ENCODE data around the gene PPIP5K2.
A peak's percentile ranks its signal among the peaks of the same experiment; 100 is the strongest.
"Not testable (repeated sequence)": the region's sequence is repeated elsewhere in the genome, so short reads cannot be mapped to it uniquely, and the experiment has no call there.

Gene PPIP5K2

DNA sequence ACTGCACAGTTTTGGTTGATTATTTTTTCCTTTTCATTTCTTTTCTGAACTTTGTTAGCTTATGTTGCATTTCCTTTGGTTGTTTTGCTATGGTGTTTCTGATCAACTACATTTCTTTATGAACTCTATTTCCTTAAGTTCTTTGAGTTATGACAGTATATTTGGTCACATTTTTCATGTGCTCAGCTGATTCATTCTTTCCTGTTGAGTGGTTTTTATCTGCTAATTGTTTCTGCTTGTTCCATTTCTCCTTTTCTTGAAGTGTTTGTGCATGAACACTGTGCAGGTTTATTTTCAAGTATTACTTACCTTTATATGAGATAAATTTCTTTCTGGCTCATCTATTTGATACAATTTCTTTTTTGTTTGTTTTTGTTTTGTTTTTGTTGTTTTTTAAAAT, 87.6 kb downstream of the PPIP5K2 start:
- DNase-seq, result no peak

GRCh38 chr5:103208460-103208859, 88.4 kb downstream of the PPIP5K2 start:
- no peak for DNase-seq

- DNase-seq, result no peak
These were observed 89.0 kb downstream of the PPIP5K2 start for GRCh38 chr5:103209065-103209464.

GRCh38 chr5:103210952-103211351, 90.9 kb downstream of the PPIP5K2 start:
- DNase-seq, result no peak

- DNase-seq, result no peak
These were observed 91.8 kb downstream of the PPIP5K2 start for GRCh38 chr5:103211576-103212561.

GRCh38 chr5:103216137-103216536, 96.0 kb downstream of the PPIP5K2 start:
- no peak for DNase-seq

GRCh38 chr5:103216697-103217096, 96.6 kb downstream of the PPIP5K2 start:
- no peak for DNase-seq

DNA sequence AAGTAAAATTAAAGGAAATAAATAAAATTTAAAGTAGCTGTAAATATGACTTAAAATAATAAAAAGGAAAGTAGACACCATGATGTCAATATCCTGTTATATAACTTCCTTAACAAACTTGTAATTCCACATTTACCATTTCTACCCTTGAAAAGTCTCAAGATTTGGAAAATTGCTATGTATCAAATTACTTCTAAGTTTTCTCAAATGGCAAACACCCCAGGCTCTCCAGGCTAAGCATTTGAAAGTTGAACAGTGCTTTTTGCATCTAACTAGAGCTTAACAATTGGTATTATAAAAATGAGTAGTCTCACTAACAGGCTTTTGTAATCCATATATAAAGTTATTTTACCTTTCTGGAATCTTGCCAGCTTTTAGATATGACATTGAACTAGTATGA, 97.0 kb downstream of the PPIP5K2 start:
- no peak for DNase-seq

DNA sequence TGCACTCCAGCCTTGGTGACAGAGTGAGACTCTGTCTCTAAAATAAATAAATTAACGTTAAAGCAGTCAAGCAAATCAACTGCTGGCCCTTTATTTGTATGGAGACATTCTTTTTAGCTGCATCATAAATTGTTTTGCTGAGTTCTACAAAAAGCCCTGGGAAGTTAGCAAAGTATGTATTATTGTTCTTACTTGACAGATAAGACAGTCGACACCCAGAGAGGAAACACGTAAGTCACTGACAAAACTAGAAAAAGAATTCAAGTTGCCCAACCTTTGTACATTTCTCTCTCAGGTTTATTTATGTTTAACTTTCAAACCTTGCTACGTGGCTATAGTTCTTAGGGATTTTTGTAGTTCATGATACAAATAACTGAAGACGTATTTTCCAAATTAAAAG, 98.1 kb downstream of the PPIP5K2 start:
- DNase-seq, result no peak

DNA sequence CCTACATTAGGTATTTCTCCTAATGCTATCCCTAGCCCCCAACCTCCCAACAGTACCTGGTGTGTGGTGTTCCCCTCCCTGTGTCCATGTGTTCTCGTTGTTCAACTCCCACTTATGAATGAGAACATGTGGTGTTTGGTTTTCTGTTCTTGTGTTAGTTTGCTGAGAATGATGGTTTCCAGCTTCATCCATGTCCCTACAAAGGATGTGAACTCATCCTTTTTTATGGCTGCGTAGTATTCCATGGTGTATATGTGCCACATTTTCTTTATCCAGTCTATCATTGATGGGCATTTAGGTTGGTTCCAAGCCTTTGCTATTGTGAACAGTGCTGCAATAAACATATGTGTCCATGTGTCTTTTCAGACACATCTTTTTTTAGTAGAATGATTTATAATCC, 99.0 kb downstream of the PPIP5K2 start:
- DNase-seq, result not testable (repeated sequence)

DNA sequence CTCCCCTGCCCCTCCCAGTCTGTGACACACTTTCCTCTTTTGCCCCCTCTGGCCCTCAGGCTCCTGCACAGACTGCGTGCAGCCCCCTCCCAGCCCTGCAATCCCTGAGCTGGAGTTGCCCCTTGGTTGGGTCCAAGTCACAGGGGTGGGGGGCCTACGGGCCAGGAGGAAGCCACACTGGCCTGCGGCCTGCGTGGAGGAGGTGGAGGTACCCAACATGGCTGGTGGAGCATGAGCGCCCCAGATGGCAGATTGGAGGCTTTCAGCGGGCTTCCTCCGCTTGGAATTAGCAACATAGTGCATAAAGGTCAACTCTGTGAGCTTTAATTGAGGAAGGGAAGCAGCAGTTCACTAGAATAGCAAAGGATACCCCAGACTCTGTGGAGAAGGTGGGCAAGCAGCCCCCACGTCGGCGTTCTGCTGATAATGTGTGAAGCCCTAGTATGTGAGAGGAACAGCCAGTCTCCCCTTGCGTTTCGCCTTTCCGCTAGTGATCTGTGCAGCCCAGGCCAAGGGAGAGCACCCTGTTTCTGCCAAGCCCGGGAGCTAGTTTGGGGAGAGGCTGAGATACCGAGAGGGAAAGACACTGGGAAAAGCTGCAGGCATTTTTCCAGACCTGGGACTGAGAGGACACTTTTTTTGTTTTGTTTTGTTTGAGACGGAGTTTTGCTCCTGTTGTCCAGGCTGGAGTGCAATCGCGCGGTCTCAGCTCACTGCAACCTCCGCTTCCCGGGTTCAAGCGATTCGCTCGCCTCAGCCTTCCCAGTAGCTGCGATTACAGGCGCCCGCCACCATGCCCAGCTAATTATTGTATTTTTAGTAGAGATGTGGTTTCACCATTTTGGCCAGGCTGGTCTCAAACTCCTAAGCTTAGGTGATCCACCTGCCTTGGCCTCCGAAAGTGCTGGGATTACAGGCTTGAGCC, 103.2 kb downstream of the PPIP5K2 start:
- no peak for DNase-seq

- peak in 12 of 56 donors; percentile 1 to 28 (median 7) for DNase-seq
These were observed 104.2 kb downstream of the PPIP5K2 start for GRCh38 chr5:103224118-103224893.

GRCh38 chr5:103224894-103225246, 104.8 kb downstream of the PPIP5K2 start:
- no peak for DNase-seq

DNA sequence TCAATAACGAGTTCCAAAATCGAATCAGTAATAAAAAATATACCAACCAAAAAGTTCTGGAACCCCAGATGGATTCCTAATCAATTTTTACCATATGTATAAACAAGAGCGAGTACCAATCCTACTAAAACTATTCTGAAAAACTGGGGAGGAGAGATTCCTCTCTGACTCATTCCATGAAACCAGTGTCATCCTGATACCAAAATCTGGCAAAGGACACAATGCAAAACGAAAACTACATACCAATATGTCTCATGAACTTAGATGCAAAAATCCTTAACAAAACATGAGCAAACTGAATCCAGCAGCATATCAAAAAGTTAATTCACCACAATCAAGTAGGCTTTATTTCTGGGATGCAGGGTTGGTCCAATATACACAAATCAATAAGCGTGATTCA, 108.0 kb downstream of the PPIP5K2 start:
- DNase-seq, result no peak

- no peak for DNase-seq
These were observed 108.5 kb downstream of the PPIP5K2 start for GRCh38 chr5:103228588-103228987.

DNA sequence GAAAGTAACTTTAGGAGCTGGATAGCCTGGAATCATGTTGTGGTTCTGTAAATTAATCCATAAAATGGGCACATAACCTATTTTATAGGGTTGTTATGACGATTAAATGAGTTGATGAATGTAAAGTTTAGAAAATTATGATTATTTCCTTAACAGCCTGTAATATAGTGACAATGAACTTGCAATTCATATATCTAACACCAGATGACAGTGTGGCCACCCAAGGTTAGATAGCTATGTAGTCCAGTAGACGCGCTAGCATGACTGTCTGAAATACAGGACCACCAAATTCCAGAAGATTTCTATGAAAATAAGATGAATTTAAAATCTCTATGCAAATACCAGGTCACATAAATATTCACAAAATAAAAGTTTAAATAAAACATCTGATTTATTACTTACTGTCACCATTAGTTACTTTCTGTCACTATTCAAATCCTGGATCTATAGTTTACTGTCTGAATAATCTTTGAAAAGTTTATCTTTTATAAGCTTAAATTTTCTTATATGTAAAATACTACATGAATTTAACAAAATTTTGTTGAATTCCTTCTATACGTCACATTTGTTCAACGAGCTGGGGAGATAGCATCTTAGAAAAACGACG, 112.4 kb downstream of the PPIP5K2 start:
- DNase-seq, result no peak

- DNase-seq, result no peak
These were observed 114.3 kb downstream of the PPIP5K2 start for GRCh38 chr5:103234239-103234975.

- no peak for DNase-seq
These were observed 115.8 kb downstream of the PPIP5K2 start for GRCh38 chr5:103235891-103236290.

DNA sequence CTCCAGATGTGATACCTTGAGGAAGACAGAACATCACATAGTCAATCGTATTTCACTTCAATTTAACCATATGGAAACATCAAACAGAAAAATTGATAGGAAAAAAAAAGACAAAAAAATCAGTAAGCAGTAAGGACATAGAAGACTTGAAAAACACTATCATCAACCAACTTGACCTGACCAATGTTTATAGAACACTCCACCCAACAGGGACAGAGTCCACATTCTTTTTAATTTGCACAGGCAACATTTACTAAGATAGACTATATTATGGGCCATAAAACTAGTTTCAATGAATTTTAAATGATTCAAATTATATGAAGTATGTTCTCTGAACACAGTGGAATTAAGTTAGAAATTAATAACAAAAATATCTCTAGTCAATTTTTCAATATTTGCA, 117.7 kb downstream of the PPIP5K2 start:
- no peak for DNase-seq

DNA sequence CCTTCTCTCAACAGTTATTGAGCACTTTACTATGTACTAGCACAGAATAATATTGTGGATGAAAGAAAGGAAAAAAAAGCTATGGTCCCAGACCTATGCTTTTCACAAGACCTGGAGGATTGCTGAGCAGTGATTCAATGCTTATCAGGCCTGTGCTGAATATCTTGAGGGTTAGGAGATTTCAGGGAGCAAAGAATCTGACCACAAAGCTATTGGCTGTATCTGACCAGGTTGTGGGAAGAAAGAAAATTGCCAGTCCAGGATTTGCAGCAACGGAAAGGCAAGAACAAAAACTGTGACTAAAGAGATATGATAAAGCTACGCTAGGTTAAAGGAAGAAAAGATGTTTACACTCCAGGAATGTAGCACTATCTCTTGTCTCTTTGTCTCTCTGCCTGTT, 123.6 kb downstream of the PPIP5K2 start:
- DNase-seq, result no peak

Measured in nucleus accumbens (tissue), 56 donors.